ENCODE results near the gene ANGPT4.

The ANGPT4 gene

DNA sequence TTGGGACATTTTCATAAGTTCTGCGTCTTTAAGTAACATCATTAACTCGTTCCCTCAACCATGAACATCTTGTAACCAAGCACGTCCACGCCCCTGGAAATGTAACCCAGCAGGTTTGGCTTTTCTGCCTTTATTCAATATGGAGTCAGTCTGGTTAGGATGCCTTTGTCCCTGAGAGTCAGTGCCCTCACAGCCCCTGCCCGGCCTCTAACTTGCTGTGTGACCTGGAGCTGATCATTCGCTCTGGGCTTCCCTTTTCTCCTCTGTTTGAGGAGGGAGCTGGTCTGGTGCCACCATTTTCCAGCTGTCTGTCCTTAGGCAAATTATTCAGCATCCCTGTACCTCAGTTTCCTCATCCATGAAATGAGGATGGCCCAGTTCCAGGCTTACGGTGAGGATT is 26.5 kb upstream of the ANGPT4 start:
- DNase-seq (ENCODE audit: low read depth, low spot score) = no peak
- no peak overlapping the region for H3K27ac ChIP-seq

- no peak for DNase-seq (ENCODE audit: low read depth, low spot score)
- no peak overlapping the region for H3K27ac ChIP-seq
Measured at GRCh38 chr20:940926-941325, 24.8 kb upstream of the ANGPT4 start.

- H3K27ac ChIP-seq = no peak overlapping the region
- DNase-seq (ENCODE audit: low read depth, low spot score) = no peak
Measured at GRCh38 chr20:939606-940005, 23.5 kb upstream of the ANGPT4 start.

DNA sequence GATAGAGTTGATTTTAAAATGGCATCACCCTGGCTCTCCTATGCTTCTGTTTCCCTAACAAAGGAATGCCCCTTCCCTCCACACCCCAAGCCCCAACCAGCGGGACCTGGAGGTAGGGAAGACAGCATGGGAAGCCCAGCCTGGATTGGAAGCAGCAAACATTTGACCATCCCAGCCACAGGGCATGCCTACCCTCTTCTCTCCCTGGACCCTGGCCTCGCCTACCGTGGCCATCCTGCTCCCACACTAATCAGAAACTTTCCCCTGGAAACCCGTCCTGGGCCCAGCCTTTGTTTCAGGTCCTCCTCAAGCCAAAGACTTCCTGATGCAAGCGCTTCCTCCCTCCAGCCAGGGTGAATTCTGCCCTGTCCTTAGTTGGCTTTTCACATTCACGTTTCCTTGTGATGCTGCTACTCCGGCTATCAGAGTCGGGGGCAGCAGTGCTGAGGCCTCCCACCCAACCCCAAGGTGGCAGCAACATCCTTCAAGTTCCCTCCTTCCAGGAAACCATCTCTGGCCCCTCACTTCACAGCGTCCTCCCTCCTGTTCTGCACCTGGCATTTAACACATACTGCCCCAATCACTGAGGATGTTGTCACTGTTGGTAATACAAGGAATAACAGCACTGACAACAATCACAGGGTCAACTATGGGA is 18.2 kb upstream of the ANGPT4 start:
- H3K27ac ChIP-seq = no peak overlapping the region
- DNase-seq (ENCODE audit: low read depth, low spot score) = no peak

DNA sequence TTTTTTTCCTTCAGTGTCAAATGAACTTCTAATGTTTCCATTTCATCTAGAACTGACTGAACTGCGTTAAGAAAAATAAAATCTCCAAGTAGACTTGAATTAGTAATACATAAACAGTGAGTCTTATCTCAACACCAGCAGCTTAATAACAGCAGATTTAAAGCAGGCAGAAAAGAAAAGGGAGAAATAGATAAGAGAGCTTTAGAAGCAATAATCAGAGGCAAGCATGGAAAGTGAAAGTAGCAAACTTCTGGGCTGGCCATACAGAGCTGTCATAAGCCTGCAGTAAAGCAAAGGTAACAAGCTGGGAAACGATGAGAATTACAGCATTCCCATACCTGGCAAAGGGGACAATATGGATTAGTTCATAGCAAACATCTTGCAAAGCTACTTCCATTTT is 16.9 kb upstream of the ANGPT4 start:
- DNase-seq (ENCODE audit: low read depth, low spot score) = no peak
- H3K27ac ChIP-seq = no peak overlapping the region

DNA sequence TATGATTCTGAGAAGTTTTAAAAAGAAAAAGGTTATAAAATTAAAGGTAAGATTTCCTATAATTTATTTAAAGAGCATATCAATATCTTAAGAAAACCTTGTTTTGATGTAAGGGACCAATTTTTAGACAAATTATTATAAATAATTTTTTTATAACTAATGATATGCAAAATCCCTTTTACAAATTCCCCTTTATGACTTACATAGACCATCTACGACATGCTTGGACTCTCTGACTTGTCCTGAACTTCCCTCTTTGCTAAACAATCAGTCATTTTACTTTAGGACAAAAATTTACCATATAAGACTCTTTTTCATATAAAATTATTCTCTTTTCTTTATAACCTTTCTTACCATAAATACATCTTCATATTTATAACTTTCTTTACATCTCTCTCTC is 15.3 kb upstream of the ANGPT4 start:
- no peak overlapping the region for H3K27ac ChIP-seq
- DNase-seq (ENCODE audit: low read depth, low spot score) = no peak

GRCh38 chr20:926670-927069 is 10.5 kb upstream of the ANGPT4 start:
- H3K27ac ChIP-seq = no peak overlapping the region
- DNase-seq (ENCODE audit: low read depth, low spot score) = no peak

- DNase-seq (ENCODE audit: low read depth, low spot score) = no peak
Measured at GRCh38 chr20:925516-925915, 9.4 kb upstream of the ANGPT4 start.

GRCh38 chr20:924639-925038 is 8.5 kb upstream of the ANGPT4 start:
- no peak for DNase-seq (ENCODE audit: low read depth, low spot score)
- no peak overlapping the region for H3K27ac ChIP-seq

More at GRCh38 chr20:925516-925915, 9.4 kb upstream of the ANGPT4 start:
- no peak overlapping the region for H3K27ac ChIP-seq

DNA sequence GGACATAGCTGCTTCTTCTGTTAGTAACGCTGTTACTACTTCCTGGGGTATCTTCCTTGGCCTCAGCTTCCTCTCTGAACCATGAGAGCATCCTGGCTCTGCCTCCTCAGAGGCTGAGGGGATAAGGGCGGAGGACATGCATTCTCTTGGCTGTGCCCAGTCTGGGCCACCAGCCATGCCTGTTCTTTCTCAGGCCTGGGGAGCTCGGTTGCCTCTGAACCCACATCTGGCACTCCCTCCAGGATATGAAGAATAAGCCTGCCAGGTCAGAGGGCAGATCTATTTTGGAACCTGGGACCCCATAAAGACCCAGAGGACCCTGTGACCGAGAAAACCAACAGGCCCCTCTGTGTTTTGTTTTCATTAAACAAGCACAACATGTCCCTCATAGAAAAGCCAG is 6.6 kb upstream of the ANGPT4 start:
- no peak for DNase-seq (ENCODE audit: low read depth, low spot score)
- no peak overlapping the region for H3K27ac ChIP-seq

GRCh38 chr20:921068-921467 is 4.9 kb upstream of the ANGPT4 start:
- H3K27ac ChIP-seq = no peak overlapping the region
- no peak for DNase-seq (ENCODE audit: low read depth, low spot score)

- DNase-seq (ENCODE audit: low read depth, low spot score) = no peak
- no peak overlapping the region for H3K27ac ChIP-seq
Measured at GRCh38 chr20:920311-920710, 4.2 kb upstream of the ANGPT4 start.

GRCh38 chr20:919491-919916 is 3.4 kb upstream of the ANGPT4 start:
- no peak for DNase-seq (ENCODE audit: low read depth, low spot score)
- no peak overlapping the region for H3K27ac ChIP-seq

DNA sequence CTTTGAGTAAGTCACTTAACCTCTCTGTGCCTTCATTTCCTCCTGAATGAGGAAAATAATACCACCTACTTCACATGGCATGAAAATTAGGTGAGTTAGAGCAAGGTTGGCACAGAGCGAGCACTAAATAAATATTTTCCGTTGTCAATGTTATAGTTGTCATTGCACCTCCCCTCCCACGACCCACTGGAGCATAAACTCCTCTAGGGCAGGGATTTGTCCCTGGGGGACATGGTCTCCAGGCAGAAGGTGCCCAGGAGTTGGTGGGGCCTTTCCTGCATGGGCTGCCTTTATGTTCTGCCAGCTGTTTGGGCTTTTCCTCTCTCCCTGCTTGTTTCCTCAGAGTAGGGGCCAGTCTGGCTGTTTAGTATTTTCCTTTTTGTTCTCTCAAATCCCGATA is 1.3 kb upstream of the ANGPT4 start:
- DNase-seq (ENCODE audit: low read depth, low spot score) = no peak
- no peak overlapping the region for H3K27ac ChIP-seq

DNA sequence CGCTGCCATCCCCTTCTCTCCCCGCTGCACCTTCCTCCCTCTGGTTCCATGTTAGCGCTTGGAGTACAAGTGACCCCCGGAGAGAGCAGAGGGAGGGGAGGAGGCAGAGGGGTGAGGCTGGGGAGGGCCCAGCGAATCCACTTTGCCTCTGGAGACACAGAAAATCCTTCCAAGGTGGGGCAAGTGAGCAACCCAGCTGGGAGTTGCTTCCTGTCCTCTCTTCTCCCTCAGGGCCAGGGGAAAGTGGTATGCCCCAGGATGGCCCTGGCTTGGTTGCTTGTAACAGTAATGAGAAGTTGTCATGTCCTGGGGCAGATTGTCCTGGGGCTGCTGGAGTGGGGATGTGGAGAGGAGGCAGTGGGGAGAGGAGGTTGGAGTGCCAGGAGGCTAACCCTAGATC is 691 bp upstream of the ANGPT4 start:
- H3K27ac ChIP-seq = no peak overlapping the region
- DNase-seq (ENCODE audit: low read depth, low spot score) = no peak

GRCh38 chr20:914727-915498 is 1.2 kb downstream of the ANGPT4 start:
- DNase-seq (ENCODE audit: low read depth, low spot score) = no peak
- no peak overlapping the region for H3K27ac ChIP-seq

- H3K27ac ChIP-seq = no peak overlapping the region
- DNase-seq (ENCODE audit: low read depth, low spot score) = no peak
Measured at GRCh38 chr20:913306-913849, 2.8 kb downstream of the ANGPT4 start.

GRCh38 chr20:911882-912600 is 4.1 kb downstream of the ANGPT4 start:
- no peak overlapping the region for H3K27ac ChIP-seq
- no peak for DNase-seq (ENCODE audit: low read depth, low spot score)

- H3K27ac ChIP-seq = no peak overlapping the region
Measured at GRCh38 chr20:910870-911770, 5.0 kb downstream of the ANGPT4 start.

More at GRCh38 chr20:910870-911770, 5.0 kb downstream of the ANGPT4 start:
- DNase-seq (ENCODE audit: low read depth, low spot score) = no peak
